Hematopoietic multipotent progenitor cell treated with erythropoietin and hydrocortisone succinate and interleukin-3 and kit ligand, for 15 days (in vitro differentiated cells): ENCODE results near the gene ARHGEF2.

Source experiments
- DNase-seq: peaks from one replicate; pipeline ENCODE4 v3.0.0-alpha.2; 2015; ENCODE audit warnings: low spot score

The ARHGEF2 gene

GRCh38 chr1:155971910-155972809 is 6.2 kb downstream of the ARHGEF2 start:
- DNase-seq, result no peak

GRCh38 chr1:155970531-155971167 is 7.7 kb downstream of the ARHGEF2 start:
- DNase-seq, result no peak

GRCh38 chr1:155969377-155969791 is 9.0 kb downstream of the ARHGEF2 start:
- no peak for DNase-seq

- DNase-seq, result no peak
Measured at GRCh38 chr1:155968670-155969069, 9.7 kb downstream of the ARHGEF2 start.

- no peak for DNase-seq
Measured at GRCh38 chr1:155968051-155968400, 10.3 kb downstream of the ARHGEF2 start.

GRCh38 chr1:155967341-155968050 is 10.9 kb downstream of the ARHGEF2 start:
- no peak for DNase-seq

- DNase-seq, result peak; percentile 55
Measured at GRCh38 chr1:155966750-155967149, 11.6 kb downstream of the ARHGEF2 start.

GRCh38 chr1:155966135-155966534 is 12.2 kb downstream of the ARHGEF2 start:
- DNase-seq, result no peak

GRCh38 chr1:155964193-155964592 is 14.2 kb downstream of the ARHGEF2 start:
- DNase-seq, result no peak

- DNase-seq, result no peak
Measured at GRCh38 chr1:155962599-155963211, 15.6 kb downstream of the ARHGEF2 start.

- peak; percentile 60 for DNase-seq
Measured at GRCh38 chr1:155961937-155962336, 16.4 kb downstream of the ARHGEF2 start.

- DNase-seq, result no peak
Measured at GRCh38 chr1:155960081-155960745, 18.1 kb downstream of the ARHGEF2 start.

- DNase-seq, result no peak
Measured at GRCh38 chr1:155957411-155957915, 20.9 kb downstream of the ARHGEF2 start.

GRCh38 chr1:155954645-155955044 is 23.7 kb downstream of the ARHGEF2 start:
- no peak for DNase-seq

GRCh38 chr1:155952505-155952890 is 25.8 kb downstream of the ARHGEF2 start:
- DNase-seq, result no peak

GRCh38 chr1:155951753-155952504 is 26.4 kb downstream of the ARHGEF2 start:
- no peak for DNase-seq

- no peak for DNase-seq
Measured at GRCh38 chr1:155950829-155951228, 27.5 kb downstream of the ARHGEF2 start.

GRCh38 chr1:155947741-155948140 is 30.6 kb downstream of the ARHGEF2 start:
- no peak for DNase-seq

- DNase-seq, result no peak
Measured at GRCh38 chr1:155947292-155947691, 31.1 kb downstream of the ARHGEF2 start.

GRCh38 chr1:155946633-155947219 is 31.6 kb downstream of the ARHGEF2 start:
- no peak for DNase-seq

- no peak for DNase-seq
Measured at GRCh38 chr1:155944444-155944799, 33.9 kb downstream of the ARHGEF2 start.
